Measurements from ENCODE around the gene B4GALNT1. TPM values are rescaled to one million over a fixed set of nuclear protein-coding genes. Genes with fewer than 3 reads are reported as not detected.

The B4GALNT1 gene
- total and polyA plus RNA-seq, 2 of the 13 experiments (the other 11 are each of a cell fraction or from before 2014, with no cell fraction given), result 4.5 to 5.4 TPM

DNA sequence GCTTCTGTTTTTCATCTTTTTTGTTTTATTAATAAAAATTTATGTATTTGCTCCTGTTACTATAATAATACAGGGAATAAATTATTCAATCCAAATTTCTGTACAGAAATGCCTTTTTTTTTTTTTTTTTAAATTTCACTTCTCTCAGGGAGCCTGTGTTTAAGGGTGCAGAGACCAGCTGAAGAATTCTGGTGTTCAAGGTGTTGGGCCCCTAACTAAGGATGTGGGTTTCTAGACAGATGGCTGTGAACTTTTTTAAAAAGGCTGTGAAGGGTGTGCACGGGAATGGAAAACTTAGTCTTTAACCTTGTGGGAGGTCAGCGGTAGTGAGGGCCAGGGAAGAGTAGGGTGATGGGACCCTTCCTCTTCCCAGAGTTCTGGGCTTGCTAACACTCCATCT lies 29.7 kb downstream of the B4GALNT1 start:
- no peak overlapping the region for H2AFZ ChIP-seq (ENCODE audit: low read length)
- in situ Hi-C loops (cut with HindIII; ENCODE audit: extremely low pct_ligation_motif_present, low pct_unique_long_range_greater_than_20kb), result no loop called here
- no peak overlapping the region for H3K27ac ChIP-seq (ENCODE audit: extremely low read length, insufficient read depth, low read length)
- peaks cover 0 to 6% of the 10 kb centered on the region in 2 experiments; a peak in 1 of 5 replicates for H3K27me3 ChIP-seq (ENCODE audit: control insufficient read depth in 1 of 2, insufficient read depth in 2 of 2, low read length in 2 of 2)
- ChIA-PET POLR2A (interaction anchor here (0.9 to 5.4 kb wide), 3 partner anchors 12 to 80 kb away, joined by 3 to 26 read pairs (median 4); partner anchors contain the start of gene PIP4K2C), CTCF (ENCODE audit: low intra/inter-chr PET ratio, low total read pairs) (no interaction called here)
- H3K4me2 ChIP-seq (ENCODE audit: low read depth, low read length), result no peak overlapping the region
- H3K36me3 ChIP-seq (replicated peaks in 1 of 2; ENCODE audit: control insufficient read depth in 1 of 2, insufficient read depth in 2 of 2, low read length in 2 of 2), result peaks cover 10 to 15% of the 10 kb centered on the region in 2 experiments; a peak in 3 of 5 replicates
- peaks cover 27% of the 10 kb centered on the region for H3K4me1 ChIP-seq (ENCODE audit: insufficient read depth, low read length)
- no peaks in the 10 kb centered on the region; the same call in 1 of the 2 replicates for H4K20me1 ChIP-seq (ENCODE audit: insufficient read depth, low read length)
- DNase-seq (ENCODE audit: low spot score), result no peak
- TF ChIP-seq POLR2AphosphoS5 (IDR thresholded peaks at IDR 0.05; ENCODE audit: low read depth, low read length) (no peak), ZNF704 (CRISPR knock-in tag; IDR thresholded peaks at IDR 0.05; ENCODE audit: borderline replicate concordance) (no peak), PITX1 (CRISPR knock-in tag; IDR thresholded peaks at IDR 0.05) (no peak), ZNF780A (CRISPR knock-in tag; IDR thresholded peaks at IDR 0.05) (no peak), ZMAT3 (CRISPR knock-in tag; conservative IDR thresholded peaks at IDR 0.05) (no peak), ZNF768 (CRISPR knock-in tag; IDR thresholded peaks at IDR 0.05) (no peak), CREB1 (IDR thresholded peaks at IDR 0.05) (no peak), CREB1 (CRISPR knock-in tag; IDR thresholded peaks at IDR 0.05) (no peak), ZNF160 (CRISPR knock-in tag; IDR thresholded peaks at IDR 0.05) (no peak), RXRB (CRISPR knock-in tag; IDR thresholded peaks at IDR 0.05; ENCODE audit: borderline replicate concordance) (no peak), TOPORS (CRISPR knock-in tag; IDR thresholded peaks at IDR 0.05) (no peak), ZNF672 (CRISPR knock-in tag; IDR thresholded peaks at IDR 0.05) (no peak), ZNF530 (CRISPR knock-in tag; IDR thresholded peaks at IDR 0.05; ENCODE audit: low read depth) (no peak), ZNF235 (CRISPR knock-in tag; IDR thresholded peaks at IDR 0.05; ENCODE audit: borderline replicate concordance) (no peak), MXD4 (CRISPR knock-in tag; IDR thresholded peaks at IDR 0.05) (no peak), ZNF580 (CRISPR knock-in tag; IDR thresholded peaks at IDR 0.05; ENCODE audit: borderline replicate concordance, low read depth) (no peak)
- TF ChIP-seq, protein P1, sequence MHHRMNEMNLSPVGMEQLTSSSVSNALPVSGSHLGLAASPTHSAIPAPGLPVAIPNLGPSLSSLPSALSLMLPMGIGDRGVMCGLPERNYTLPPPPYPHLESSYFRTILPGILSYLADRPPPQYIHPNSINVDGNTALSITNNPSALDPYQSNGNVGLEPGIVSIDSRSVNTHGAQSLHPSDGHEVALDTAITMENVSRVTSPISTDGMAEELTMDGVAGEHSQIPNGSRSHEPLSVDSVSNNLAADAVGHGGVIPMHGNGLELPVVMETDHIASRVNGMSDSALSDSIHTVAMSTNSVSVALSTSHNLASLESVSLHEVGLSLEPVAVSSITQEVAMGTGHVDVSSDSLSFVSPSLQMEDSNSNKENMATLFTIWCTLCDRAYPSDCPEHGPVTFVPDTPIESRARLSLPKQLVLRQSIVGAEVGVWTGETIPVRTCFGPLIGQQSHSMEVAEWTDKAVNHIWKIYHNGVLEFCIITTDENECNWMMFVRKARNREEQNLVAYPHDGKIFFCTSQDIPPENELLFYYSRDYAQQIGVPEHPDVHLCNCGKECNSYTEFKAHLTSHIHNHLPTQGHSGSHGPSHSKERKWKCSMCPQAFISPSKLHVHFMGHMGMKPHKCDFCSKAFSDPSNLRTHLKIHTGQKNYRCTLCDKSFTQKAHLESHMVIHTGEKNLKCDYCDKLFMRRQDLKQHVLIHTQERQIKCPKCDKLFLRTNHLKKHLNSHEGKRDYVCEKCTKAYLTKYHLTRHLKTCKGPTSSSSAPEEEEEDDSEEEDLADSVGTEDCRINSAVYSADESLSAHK (CRISPR knock-in tag; IDR thresholded peaks at IDR 0.05; ENCODE audit: borderline replicate concordance), result no peak
- TF ChIP-seq, protein P2, sequence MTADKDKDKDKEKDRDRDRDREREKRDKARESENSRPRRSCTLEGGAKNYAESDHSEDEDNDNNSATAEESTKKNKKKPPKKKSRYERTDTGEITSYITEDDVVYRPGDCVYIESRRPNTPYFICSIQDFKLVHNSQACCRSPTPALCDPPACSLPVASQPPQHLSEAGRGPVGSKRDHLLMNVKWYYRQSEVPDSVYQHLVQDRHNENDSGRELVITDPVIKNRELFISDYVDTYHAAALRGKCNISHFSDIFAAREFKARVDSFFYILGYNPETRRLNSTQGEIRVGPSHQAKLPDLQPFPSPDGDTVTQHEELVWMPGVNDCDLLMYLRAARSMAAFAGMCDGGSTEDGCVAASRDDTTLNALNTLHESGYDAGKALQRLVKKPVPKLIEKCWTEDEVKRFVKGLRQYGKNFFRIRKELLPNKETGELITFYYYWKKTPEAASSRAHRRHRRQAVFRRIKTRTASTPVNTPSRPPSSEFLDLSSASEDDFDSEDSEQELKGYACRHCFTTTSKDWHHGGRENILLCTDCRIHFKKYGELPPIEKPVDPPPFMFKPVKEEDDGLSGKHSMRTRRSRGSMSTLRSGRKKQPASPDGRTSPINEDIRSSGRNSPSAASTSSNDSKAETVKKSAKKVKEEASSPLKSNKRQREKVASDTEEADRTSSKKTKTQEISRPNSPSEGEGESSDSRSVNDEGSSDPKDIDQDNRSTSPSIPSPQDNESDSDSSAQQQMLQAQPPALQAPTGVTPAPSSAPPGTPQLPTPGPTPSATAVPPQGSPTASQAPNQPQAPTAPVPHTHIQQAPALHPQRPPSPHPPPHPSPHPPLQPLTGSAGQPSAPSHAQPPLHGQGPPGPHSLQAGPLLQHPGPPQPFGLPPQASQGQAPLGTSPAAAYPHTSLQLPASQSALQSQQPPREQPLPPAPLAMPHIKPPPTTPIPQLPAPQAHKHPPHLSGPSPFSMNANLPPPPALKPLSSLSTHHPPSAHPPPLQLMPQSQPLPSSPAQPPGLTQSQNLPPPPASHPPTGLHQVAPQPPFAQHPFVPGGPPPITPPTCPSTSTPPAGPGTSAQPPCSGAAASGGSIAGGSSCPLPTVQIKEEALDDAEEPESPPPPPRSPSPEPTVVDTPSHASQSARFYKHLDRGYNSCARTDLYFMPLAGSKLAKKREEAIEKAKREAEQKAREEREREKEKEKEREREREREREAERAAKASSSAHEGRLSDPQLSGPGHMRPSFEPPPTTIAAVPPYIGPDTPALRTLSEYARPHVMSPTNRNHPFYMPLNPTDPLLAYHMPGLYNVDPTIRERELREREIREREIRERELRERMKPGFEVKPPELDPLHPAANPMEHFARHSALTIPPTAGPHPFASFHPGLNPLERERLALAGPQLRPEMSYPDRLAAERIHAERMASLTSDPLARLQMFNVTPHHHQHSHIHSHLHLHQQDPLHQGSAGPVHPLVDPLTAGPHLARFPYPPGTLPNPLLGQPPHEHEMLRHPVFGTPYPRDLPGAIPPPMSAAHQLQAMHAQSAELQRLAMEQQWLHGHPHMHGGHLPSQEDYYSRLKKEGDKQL (CRISPR knock-in tag; IDR thresholded peaks at IDR 0.05; ENCODE audit: low read depth), result no peak
- H3K9me3 ChIP-seq (ENCODE audit: low read length), result no peaks in the 10 kb centered on the region
- no peak for FAIRE-seq
- H3K79me2 ChIP-seq (ENCODE audit: insufficient read depth, low read length), result no peaks in the 10 kb centered on the region
- ATAC-seq, result no peak
- BruUV-seq (replicated peaks), result no TSS peak
- intact Hi-C loops (cut with micrococcal nuclease; ENCODE audit: unreplicated experiment), result no loop called here
- H3K4me3 ChIP-seq (replicated peaks in 1 of 3; ENCODE audit: insufficient read depth in 1 of 3, low read depth in 2 of 3, low read length in 3 of 3), result no peak overlapping the region
- 95% methylated on average over 2 of the region's 2 CpGs for WGBS (ENCODE audit: low lambda C conversion rate)
- H3K9ac ChIP-seq (ENCODE audit: insufficient read depth, low read depth, low read length), result no peak overlapping the region
